Fibroblast of skin of abdomen (primary cell): ENCODE data around the gene RECQL5.

Source experiments
- DNase-seq: peaks from one replicate; pipeline ENCODE4 v3.0.0-alpha.2; 2013

RECQL5 gene

GRCh38 chr17:75633486-75634375 lies 33.2 kb downstream of the RECQL5 start:
- peak; percentile 82 for DNase-seq

- peak; percentile 65 for DNase-seq
Observed at GRCh38 chr17:75632863-75633485, 34.0 kb downstream of the RECQL5 start, which contains the start of gene SMIM5. Gene SMIM5 (plus strand): TSS chr17:75633434. CDS start chr17:75640202, 6,768 bp downstream.

GRCh38 chr17:75632428-75632827 lies 34.5 kb downstream of the RECQL5 start:
- DNase-seq = no peak

GRCh38 chr17:75631353-75631752 lies 35.6 kb downstream of the RECQL5 start:
- no peak for DNase-seq

DNA sequence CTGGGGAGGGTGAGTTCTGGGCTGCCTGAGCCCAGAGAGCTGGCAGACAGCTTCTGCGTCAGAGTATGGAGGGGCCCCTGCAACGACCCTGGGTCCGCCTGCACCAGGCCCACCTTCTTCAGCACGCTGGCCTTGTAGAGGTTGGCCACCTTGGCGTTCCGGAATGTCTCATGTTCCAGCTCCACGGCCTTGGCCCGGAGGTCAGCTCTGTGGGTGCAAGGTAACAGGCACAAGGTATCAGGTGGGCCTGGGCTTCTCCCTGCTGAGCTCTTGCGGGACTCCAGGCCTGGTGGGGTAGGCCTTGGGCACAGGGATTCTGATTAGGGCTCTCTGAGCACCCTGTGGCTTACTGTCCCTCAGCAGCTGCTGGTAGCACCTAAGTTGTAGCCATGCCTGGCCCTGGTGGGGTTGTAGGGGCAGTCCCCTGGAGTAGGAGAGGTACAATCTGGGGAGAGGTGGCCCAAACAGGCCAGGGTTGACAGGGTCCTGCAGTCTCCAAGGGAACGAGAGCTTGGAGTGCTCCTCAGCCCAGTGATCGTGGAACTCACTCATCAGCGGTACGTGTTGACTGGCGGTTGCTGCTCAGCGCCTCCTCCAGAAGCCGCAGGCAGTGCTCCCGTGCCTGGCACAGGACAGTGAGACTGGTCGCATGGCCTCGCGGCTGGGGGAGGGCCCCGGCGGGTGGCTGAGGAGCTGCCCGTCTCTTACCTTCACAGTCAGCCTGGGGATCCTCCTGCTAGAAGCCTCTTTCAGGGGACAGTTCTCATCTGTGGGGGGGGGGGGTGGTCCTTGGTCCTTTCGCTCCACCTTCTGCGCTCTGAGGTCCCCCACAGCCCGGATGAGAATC lies 36.7 kb downstream of the RECQL5 start:
- no peak for DNase-seq

GRCh38 chr17:75629157-75629556 lies 37.8 kb downstream of the RECQL5 start:
- DNase-seq = no peak

DNA sequence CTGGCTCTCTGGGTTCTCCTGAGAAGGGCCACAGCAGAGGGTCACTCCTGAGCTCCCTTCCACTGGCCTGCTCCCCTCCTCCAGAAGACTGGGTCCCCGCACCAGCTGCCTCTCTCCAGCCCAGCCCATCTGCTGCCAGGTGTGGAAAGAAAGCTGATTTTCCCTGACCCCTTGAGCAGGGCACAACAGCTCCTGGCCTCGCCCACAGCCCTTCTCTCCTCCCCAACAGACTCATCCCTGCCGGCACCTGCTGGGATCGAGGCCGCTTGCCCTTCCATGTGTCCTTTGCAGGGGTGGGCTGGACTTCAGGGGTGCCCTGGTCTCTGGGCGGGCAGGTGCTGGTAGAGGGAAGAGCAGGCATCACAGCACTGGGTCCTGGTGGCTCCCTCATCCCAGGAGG lies 38.5 kb downstream of the RECQL5 start:
- DNase-seq = no peak

DNA sequence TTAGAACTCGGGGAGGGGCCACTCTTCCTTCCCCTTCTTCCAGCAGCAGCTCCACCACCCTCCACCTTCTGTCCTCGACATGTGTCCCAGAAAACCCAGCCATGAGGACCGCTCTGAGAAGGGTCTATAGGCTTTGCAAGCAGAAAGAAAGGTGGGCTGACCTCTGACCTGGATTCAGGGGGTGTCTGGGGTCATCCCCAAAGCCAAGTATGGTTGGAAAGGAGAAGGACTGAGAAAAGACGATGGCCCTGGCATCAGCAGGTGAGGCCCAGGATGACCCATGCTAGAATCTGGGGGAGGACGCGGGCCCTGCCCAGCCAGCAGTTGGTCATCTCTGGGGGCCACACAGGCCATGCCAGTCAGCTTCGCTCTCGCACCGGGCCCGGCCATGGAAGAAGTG lies 39.9 kb downstream of the RECQL5 start:
- DNase-seq = no peak

- no peak for DNase-seq
Observed at GRCh38 chr17:75626496-75627038, 40.4 kb downstream of the RECQL5 start.

DNA sequence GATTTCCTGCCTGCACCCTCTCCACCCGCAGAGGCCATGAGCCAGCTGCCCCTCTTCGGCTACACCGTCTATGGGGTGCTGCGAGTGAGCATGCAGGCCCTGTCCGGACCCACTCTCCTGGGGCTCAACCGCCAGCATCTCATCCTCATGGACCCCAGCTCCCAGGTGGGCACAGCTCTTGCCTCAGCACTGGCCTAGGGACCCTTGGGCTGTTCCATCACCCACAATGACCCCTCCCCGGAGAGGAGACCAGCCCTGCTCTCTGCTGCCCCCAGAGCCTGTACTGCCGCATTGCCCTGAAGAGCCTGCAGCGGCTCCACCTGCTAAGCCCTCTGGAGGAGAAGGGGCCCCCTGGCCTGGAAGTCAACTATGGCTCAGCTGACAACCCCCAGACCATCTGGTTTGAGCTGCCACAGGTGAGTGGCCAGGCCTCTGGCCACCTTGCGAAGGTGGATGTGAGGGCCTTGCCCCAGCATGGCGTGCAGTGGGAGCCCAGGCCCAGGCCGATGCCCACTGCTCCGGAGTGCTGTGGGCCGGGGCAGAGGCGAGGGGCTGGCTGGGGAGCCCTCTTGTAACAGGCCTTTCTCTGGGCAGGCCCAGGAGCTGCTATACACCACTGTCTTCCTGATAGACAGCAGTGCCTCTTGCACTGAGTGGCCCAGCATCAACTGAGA lies 41.0 kb downstream of the RECQL5 start:
- DNase-seq = no peak

GRCh38 chr17:75624714-75625345 lies 42.1 kb downstream of the RECQL5 start:
- DNase-seq = no peak

DNA sequence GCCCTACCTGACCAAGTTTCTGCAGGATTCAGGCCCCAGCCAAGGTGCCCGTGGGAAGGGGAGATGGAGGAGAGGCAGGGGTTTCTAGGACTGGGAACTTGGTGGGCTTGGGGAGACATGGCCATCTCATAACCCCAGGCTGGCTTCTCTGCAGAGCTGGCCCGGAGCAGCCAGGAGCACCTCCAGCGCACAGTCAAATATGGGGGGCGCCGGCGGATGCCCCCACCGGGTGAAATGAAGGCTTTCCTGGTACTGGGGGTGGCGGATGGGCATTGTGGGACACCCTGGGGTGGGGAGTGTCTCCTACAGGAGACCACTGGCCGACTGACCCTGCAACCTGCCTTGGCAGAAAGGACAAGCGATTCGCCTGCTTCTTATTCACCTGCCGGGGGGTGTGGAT lies 42.9 kb downstream of the RECQL5 start:
- DNase-seq = no peak

GRCh38 chr17:75623386-75623785 lies 43.6 kb downstream of the RECQL5 start:
- DNase-seq = no peak

DNA sequence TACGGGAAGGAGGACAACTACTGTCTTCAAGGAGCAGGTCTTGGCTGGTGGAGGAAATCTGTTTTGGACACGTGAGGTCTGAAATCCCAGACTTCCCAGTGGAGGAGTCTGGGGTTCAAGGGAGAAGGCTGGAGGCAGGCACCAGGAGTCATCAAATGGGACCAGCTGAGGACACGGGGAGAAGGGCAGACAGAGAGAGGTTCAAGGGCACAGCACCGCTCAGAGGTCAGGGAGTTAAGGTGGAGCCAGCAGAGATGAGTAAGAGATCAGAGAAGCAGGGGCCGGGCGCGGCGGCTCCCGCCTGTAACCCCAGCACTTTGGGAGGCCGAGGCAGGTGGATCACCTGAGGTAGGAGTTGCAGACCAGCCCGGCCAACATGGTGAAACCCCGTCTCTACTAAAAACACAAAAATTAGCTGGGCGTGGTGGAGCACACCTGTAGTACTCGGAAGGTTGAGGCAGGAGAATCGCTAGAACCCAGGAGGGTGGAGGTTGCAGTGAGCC lies 44.1 kb downstream of the RECQL5 start:
- DNase-seq = no peak

DNA sequence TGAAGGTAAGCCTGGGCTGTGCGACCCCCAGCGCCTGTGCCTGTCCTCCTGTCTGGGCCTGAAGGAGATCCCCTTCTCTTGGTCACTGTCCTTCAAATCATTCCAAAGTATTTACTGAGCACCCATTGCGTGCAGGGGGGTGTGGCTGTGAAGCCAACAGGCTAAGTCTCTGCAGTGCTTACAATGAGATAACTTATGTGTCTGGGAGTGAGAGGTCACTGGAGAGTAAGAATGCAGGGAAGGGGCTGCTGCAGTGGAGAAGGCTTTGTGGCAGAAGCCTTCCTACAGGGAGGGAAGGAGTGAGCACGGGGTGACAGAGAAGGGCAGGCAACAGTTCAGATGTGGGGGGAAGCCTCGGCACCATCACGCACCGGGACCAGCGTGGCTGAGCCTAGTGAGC lies 44.9 kb downstream of the RECQL5 start:
- no peak for DNase-seq

- DNase-seq = no peak
Observed at GRCh38 chr17:75621489-75621888, 45.5 kb downstream of the RECQL5 start.

DNA sequence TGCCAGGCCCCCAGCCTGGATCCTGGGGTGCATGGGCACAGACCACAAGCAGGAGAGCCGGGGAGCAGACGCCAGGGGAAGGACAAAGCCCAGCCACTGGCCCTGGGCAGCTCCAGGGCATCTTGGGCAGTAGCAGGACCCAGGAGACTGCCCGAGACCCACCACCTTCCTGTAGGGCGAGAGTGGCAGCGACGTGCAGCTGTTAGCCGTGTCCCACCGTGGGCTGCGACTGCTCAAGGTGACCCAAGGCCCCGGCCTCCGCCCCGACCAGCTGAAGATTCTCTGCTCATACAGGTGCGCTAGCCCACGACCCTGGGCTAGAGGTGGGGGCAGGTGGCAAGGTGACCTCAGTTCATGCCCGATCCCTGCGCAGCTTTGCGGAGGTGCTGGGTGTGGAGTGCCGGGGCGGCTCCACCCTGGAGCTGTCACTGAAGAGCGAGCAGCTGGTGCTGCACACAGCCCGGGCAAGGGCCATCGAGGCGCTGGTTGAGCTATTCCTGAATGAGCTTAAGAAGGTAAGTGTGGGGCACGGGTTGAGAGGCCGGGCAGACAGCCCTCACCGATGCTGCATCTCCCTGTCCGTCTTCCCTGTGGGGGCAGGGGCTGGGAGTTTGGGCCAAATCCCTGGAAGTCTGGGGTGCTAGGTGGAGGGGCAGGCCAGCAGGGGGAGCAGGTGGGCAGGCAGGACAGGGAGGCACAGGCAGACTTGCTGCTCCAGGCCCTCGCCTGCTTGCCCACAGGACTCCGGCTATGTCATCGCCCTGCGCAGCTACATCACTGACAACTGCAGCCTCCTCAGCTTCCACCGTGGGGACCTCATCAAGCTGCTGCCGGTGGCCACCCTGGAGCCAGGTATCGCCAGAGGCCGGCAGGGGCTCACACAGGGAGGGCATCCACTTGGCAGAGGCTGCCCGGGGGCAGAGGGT lies 47.2 kb downstream of the RECQL5 start:
- DNase-seq = peak; percentile 36

DNA sequence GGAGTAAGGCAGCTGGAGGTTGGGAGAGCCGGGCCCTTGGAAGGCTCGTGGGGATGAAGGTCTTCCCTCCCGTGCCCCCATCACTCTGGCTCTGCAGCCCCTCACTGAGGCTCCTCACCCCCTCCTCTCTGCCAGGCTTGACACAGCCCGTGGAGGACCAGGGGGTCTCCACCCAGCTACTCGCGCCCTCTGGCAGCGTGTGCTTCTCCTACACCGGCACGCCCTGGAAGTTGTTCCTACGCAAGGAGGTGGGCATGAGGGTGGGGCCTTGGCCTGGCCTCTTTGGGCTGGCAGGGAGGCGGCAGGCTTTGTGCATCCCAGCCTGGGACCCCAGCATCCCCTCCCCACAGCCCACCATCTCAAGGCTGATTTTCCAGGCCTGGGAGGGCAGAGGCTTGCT lies 49.3 kb downstream of the RECQL5 start:
- DNase-seq = no peak

GRCh38 chr17:75617218-75617617 lies 49.7 kb downstream of the RECQL5 start:
- DNase-seq = no peak

DNA sequence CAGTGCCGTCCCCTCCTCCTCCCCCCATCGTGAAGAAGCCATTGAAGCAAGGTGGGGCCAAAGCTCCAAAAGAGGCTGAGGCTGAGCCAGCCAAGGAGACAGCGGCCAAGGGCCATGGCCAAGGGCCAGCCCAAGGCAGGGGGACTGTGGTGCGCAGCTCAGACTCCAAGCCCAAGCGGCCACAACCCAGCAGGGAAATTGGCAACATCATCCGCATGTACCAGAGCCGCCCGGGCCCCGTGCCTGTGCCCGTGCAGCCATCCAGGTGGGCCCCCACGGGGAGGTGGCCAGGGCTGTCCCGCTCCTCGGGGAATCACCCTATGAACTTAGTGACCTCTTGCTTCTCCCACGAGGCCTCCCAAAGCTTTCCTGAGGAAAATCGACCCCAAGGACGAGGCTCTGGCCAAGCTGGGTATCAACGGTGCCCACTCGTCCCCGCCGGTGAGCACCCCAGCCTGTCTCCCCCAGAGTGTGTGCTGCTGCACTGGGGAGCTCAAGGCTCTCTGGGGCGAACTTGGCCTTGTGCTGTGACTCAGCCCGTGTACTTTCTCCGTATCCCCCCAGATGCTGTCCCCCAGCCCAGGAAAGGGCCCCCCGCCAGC lies 50.3 kb downstream of the RECQL5 start:
- no peak for DNase-seq
